Mammary epithelial cell (primary cell): ENCODE measurements around the gene HIGD2B.
"Not testable (repeated sequence)": the region's sequence is repeated elsewhere in the genome, so short reads cannot be mapped to it uniquely, and the experiment has no call there.

Source experiments
- EZH2 ChIP-seq: IDR thresholded peaks from 2 replicates; pipeline ENCODE4 v1.6.1; 2012; ENCODE audit warnings: low read length, inconsistent platforms, borderline replicate concordance
- TF ChIP-seq, protein P1 (sequence below), 2 donors: IDR thresholded peaks in 1 of 2; conservative IDR thresholded peaks in 1 of 2; 2 replicates each; pipeline ENCODE4 v1.5.1; 2011 to 2012; ENCODE audit warnings: inconsistent platforms in 2 of 2, low read length in 2 of 2, mild to moderate bottlenecking in 2 of 2, control low read depth in 1 of 2, low read depth in 1 of 2; ENCODE audit not compliant: insufficient read depth in 1 of 2; ENCODE audit errors: extremely low read depth in 1 of 2

DNA sequence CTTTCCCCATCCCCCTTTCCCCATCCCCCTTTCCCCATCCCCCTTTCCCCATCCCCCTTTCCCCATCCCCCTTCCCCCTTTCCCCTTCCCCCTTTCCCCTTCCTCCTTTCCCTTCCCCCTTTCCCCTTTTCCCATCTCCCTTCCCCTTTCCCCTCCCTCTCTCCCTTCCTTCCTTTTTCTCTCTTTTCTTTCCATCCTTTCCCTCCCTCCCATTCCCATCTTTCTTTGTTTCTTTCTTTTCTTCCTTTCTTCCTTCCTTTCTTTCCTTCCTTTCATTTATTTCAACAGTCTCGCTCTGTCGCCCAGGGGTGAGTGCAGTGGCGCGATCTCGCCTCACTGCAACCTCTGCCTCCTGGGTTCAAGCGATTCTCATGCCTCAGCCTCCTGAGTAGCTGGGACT lies 39.9 kb upstream of the HIGD2B start:
- TF ChIP-seq, protein P1, sequence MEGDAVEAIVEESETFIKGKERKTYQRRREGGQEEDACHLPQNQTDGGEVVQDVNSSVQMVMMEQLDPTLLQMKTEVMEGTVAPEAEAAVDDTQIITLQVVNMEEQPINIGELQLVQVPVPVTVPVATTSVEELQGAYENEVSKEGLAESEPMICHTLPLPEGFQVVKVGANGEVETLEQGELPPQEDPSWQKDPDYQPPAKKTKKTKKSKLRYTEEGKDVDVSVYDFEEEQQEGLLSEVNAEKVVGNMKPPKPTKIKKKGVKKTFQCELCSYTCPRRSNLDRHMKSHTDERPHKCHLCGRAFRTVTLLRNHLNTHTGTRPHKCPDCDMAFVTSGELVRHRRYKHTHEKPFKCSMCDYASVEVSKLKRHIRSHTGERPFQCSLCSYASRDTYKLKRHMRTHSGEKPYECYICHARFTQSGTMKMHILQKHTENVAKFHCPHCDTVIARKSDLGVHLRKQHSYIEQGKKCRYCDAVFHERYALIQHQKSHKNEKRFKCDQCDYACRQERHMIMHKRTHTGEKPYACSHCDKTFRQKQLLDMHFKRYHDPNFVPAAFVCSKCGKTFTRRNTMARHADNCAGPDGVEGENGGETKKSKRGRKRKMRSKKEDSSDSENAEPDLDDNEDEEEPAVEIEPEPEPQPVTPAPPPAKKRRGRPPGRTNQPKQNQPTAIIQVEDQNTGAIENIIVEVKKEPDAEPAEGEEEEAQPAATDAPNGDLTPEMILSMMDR (conservative IDR thresholded peaks at IDR 0.05 in 1 of 2, IDR thresholded peaks at IDR 0.05 in 1 of 2; ENCODE audit: extremely low read depth in 1 of 2, insufficient read depth in 1 of 2, low read depth in 1 of 2, low read length in 2 of 2) = not testable (repeated sequence)
- TF ChIP-seq EZH2 = not testable (repeated sequence)
